B cell (primary cell): Measurements from ENCODE around the gene NIN. TPM values are rescaled to one million over a fixed set of nuclear protein-coding genes. Genes with fewer than 3 reads are reported as not detected.

Source experiments
- ATAC-seq: fragments of 200-7000 bp; cut with Tn5 transposase; one replicate; pipeline ENCODE4 v1.10.0; 2021; ENCODE audit warnings: low read depth, mild to moderate bottlenecking, moderate number of reproducible peaks, moderate library complexity
- CTCF ChIA-PET: fragments of 350-600 bp; sonication (Branson Sonifier 250); formaldehyde crosslinking; loops from one replicate; lab custom pipeline; 2021; ENCODE audit warnings: antibody characterized with exemption, inconsistent platforms; lab: Charles Lee
- POLR2A ChIA-PET: fragments of 350-600 bp; sonication (Branson Sonifier 250); formaldehyde crosslinking; loops from one replicate; lab custom pipeline; 2021; ENCODE audit warnings: antibody characterized with exemption; lab: Charles Lee
- DNase-seq: peaks from one replicate; pipeline ENCODE4 v3.0.0; 2013
- H2AFZ ChIP-seq: 2 replicates; pipeline ENCODE4 v1.6.1; 2012; ENCODE audit warnings: mild to moderate bottlenecking, low read depth, low read length; ENCODE audit not compliant: insufficient read depth, poor library complexity, severe bottlenecking
- H3K27ac ChIP-seq, 2 donors: 1 replicate in 1 of 2; 2 replicates in 1 of 2; pipeline ENCODE4 v1.5.1; 2012 to 2013; ENCODE audit warnings: low read length in 2 of 2, mild to moderate bottlenecking in 2 of 2, moderate library complexity in 1 of 2
- H3K27me3 ChIP-seq, 4 experiments: fragments of 200-600 bp in 1 of 4; sonication (generic) in 1 of 4; replicated peaks in 1 of 4; 1 replicate in 2 of 4; 2 replicates in 2 of 4; pipeline versions ENCODE4 v1.6.1 to v1.7.0; 2013 to 2016; ENCODE audit warnings: low read length in 3 of 4, mild to moderate bottlenecking in 2 of 4, mixed read lengths in 1 of 4, moderate library complexity in 1 of 4; ENCODE audit not compliant: insufficient read depth in 4 of 4, control insufficient read depth in 3 of 4; ENCODE audit errors: control extremely low read depth in 1 of 4
- H3K36me3 ChIP-seq, 2 experiments: replicated peaks in 1 of 2; 1 replicate in 1 of 2; 2 replicates in 1 of 2; pipeline versions ENCODE4 v1.6.1 to v1.7.1; 2013; ENCODE audit warnings: low read length in 1 of 2; ENCODE audit not compliant: insufficient read depth in 2 of 2, control insufficient read depth in 1 of 2; ENCODE audit errors: control extremely low read depth in 1 of 2, extremely low read depth in 1 of 2
- H3K4me1 ChIP-seq, 2 donors: fragments of 200-600 bp in 1 of 2; sonication (generic) in 1 of 2; 1 replicate in 1 of 2; 2 replicates in 1 of 2; pipeline versions ENCODE4 v1.5.1 to v1.6.1; 2013 to 2017; ENCODE audit warnings: low read length in 2 of 2; ENCODE audit not compliant: control insufficient read depth in 2 of 2, insufficient read depth in 2 of 2
- H3K4me2 ChIP-seq: replicated peaks from 2 replicates; pipeline ENCODE3; 2012; ENCODE audit warnings: mild to moderate bottlenecking, low read depth, low read length; ENCODE audit not compliant: poor library complexity, severe bottlenecking
- H3K4me3 ChIP-seq, 5 experiments: fragments of 200-600 bp in 1 of 5; sonication (generic) in 1 of 5; 1 replicate in 3 of 5; 2 replicates in 2 of 5; pipeline versions ENCODE4 v1.5.1 to v1.7.0; 2011 to 2016; ENCODE audit warnings: low read length in 4 of 5, mild to moderate bottlenecking in 4 of 5, low read depth in 2 of 5, control low read depth in 1 of 5, moderate library complexity in 1 of 5; ENCODE audit not compliant: insufficient read depth in 1 of 5; ENCODE audit errors: control extremely low read depth in 1 of 5, extremely low read depth in 1 of 5
- H3K79me2 ChIP-seq: fragments of 200-600 bp; sonication (generic); one replicate; pipeline ENCODE4 v1.6.0; 2016; ENCODE audit warnings: low read length; ENCODE audit not compliant: control insufficient read depth, insufficient read depth
- H3K9ac ChIP-seq: fragments of 200-600 bp; sonication (generic); 2 replicates; pipeline ENCODE4 v1.6.1; 2017; ENCODE audit warnings: mild to moderate bottlenecking, low read length, moderate library complexity
- H3K9me3 ChIP-seq, 3 donors: one replicate each; pipeline versions ENCODE4 v1.6.1 to v1.7.1; 2013; ENCODE audit warnings: low read length in 2 of 3; ENCODE audit not compliant: control insufficient read depth in 2 of 3, insufficient read depth in 1 of 3; ENCODE audit errors: control extremely low read depth in 1 of 3
- H4K20me1 ChIP-seq: 2 replicates; pipeline ENCODE4 v1.6.0; 2012; ENCODE audit warnings: mild to moderate bottlenecking, low read length; ENCODE audit not compliant: insufficient read depth, control insufficient read depth, poor library complexity, severe bottlenecking
- H3K27ac Mint-ChIP-seq: one replicate; pipeline ENCODE4 v1.8.0; 2021; ENCODE audit warnings: mixed read lengths
- H3K27me3 Mint-ChIP-seq: one replicate; pipeline ENCODE4 v1.8.0; 2021; ENCODE audit warnings: mixed read lengths
- H3K4me1 Mint-ChIP-seq: one replicate; pipeline ENCODE4 v1.8.0; 2021; ENCODE audit warnings: mixed read lengths
- H3K4me3 Mint-ChIP-seq: one replicate; pipeline ENCODE4 v1.8.0; 2021; ENCODE audit warnings: mixed read lengths
- H3K9me3 Mint-ChIP-seq: one replicate; pipeline ENCODE4 v1.8.0; 2022; ENCODE audit warnings: mixed read lengths; ENCODE audit not compliant: insufficient read depth
- CTCF ChIP-seq: fragments of 200-600 bp; IDR thresholded peaks from one replicate; pipeline ENCODE4 v1.8.0; 2022; ENCODE audit warnings: antibody characterized with exemption, mild to moderate bottlenecking
- EZH2 ChIP-seq: IDR thresholded peaks from 2 replicates; pipeline ENCODE4 v1.6.1; 2012; ENCODE audit warnings: borderline replicate concordance, low read depth, mild to moderate bottlenecking, moderate library complexity, low read length; ENCODE audit not compliant: insufficient read depth, poor library complexity, severe bottlenecking
- WGBS: methylation state at CpG from one replicate; pipeline ENCODE4 v1.1.5; 2013; ENCODE audit warnings: missing lambda C conversion rate; ENCODE audit not compliant: insufficient coverage; 5-methylcytosine and 5-hydroxymethylcytosine counted together
- intact Hi-C: fragments of 100-400 bp; cut with micrococcal nuclease; formaldehyde crosslinking; loops from one replicate; pipeline ENCODE4 v1.10.0; 2022
- polyA plus RNA-seq: library from polyadenylated mRNA; depleted of rRNA; stranded (reverse); fragments of >200 nt; gene quantifications from 2 replicates; pipeline ENCODE4 v1.2.3, GENCODE V29; 2012
- total RNA-seq, 2 donors: library from RNA; stranded (reverse); fragments of 120-200 nt in 1 of 2; gene quantifications; 1 replicate in 1 of 2; 2 replicates in 1 of 2; pipeline versions ENCODE4 v1.2.3 to v1.2.4, GENCODE V29; 2013 to 2022

NIN gene
- total and polyA plus RNA-seq, 2 donors (not counting 1 experiment from before 2014, with no cell fraction given): 25.4 to 219 TPM

- Histone ChIP-seq H4K20me1 (peaks cover 29% of the 10 kb centered on the region), H3K4me3 (no peak overlapping the region), H3K4me1 (peaks cover 19 to 28% of the 10 kb centered on the region in 2 donors), H3K9me3 (no peaks in the 10 kb centered on the region), H3K36me3 (peaks cover 10 to 51% of the 10 kb centered on the region in 2 experiments), H3K4me2 (no peak overlapping the region), H3K79me2 (peaks cover 94% of the 10 kb centered on the region), H3K27me3 (no peaks in the 10 kb centered on the region), H2AFZ (no peak overlapping the region), H3K27ac (no peak overlapping the region), H3K9ac (no peak overlapping the region)
- DNase-seq (no peak), ATAC-seq (no peak)
- H3K9me3 Mint-ChIP-seq: no peaks in the 10 kb centered on the region
- TF ChIP-seq EZH2 (no peak), CTCF (no peak)
- no peaks in the 10 kb centered on the region for H3K27me3 Mint-ChIP-seq
- H3K27ac Mint-ChIP-seq: no peak overlapping the region
- peaks cover 55% of the 10 kb centered on the region for H3K4me1 Mint-ChIP-seq
- intact Hi-C loops: no loop called here
- no peak overlapping the region for H3K4me3 Mint-ChIP-seq
- no CpG with 5 or more reads among the region's 1 CpG for WGBS
- ChIA-PET CTCF (interaction anchor here (0.6 to 2.6 kb wide), 6 partner anchors 10 to 59 kb away, joined by 3 to 11 read pairs (median 4); no protein-coding TSS in a partner anchor), POLR2A (interaction anchor here (0.6 kb wide), 1 partner anchor 9 kb away, joined by 4 read pairs; no protein-coding TSS in a partner anchor)
These were observed 29.3 kb downstream of the NIN start for GRCh38 chr14:50801706-50802105.

- peaks cover 29% of the 10 kb centered on the region for H4K20me1 ChIP-seq
- H3K9me3 ChIP-seq: no peaks in the 10 kb centered on the region
- DNase-seq (no peak), ATAC-seq (no peak)
- no peaks in the 10 kb centered on the region for H3K27me3 Mint-ChIP-seq
- H3K4me1 Mint-ChIP-seq: peaks cover 67% of the 10 kb centered on the region
- CTCF ChIA-PET: interaction anchor here (16.8 kb wide), 1 partner anchor 26 kb away, joined by 165 read pairs; no protein-coding TSS in a partner anchor
- H3K27ac ChIP-seq: no peak overlapping the region
- H3K27ac Mint-ChIP-seq: peak overlapping the region; percentile 46
- peaks cover 10 to 36% of the 10 kb centered on the region in 2 experiments for H3K36me3 ChIP-seq
- intact Hi-C loops: no loop called here
- H3K4me3 Mint-ChIP-seq: no peak overlapping the region
- POLR2A ChIA-PET: interaction anchor here (0.6 kb wide), 1 partner anchor 26 kb away, joined by 3 read pairs; no protein-coding TSS in a partner anchor
- no peak overlapping the region for H3K4me2 ChIP-seq
- H3K9me3 Mint-ChIP-seq: no peaks in the 10 kb centered on the region
- no peak for TF ChIP-seq CTCF
- TF ChIP-seq EZH2: no peak
- WGBS: no CpG with 5 or more reads among the region's 1 CpG
- H3K4me1 ChIP-seq: peaks cover 36 to 45% of the 10 kb centered on the region in 2 donors
- no peaks in the 10 kb centered on the region for H3K27me3 ChIP-seq
- H3K9ac ChIP-seq: no peak overlapping the region
- H2AFZ ChIP-seq: no peak overlapping the region
- no peak overlapping the region for H3K4me3 ChIP-seq
- peaks cover 94% of the 10 kb centered on the region for H3K79me2 ChIP-seq
These were observed 30.9 kb downstream of the NIN start for GRCh38 chr14:50800032-50800431.
